Nephron (organoid): ENCODE results near the gene NAV3.
"Not testable (repeated sequence)": the region's sequence is repeated elsewhere in the genome, so short reads cannot be mapped to it uniquely, and the experiment has no call there.

Source experiments
- H3K27ac Mint-ChIP-seq, 3 experiments: 2 replicates each; pipeline ENCODE4 v1.8.0; 2020; ENCODE audit warnings: mixed read lengths in 3 of 3, mild to moderate bottlenecking in 2 of 3, moderate library complexity in 1 of 3
- H3K27me3 Mint-ChIP-seq: 2 replicates; pipeline ENCODE4 v1.8.0; 2021; ENCODE audit warnings: low read depth, mild to moderate bottlenecking, moderate library complexity, mixed read lengths
- H3K36me3 Mint-ChIP-seq: 2 replicates; pipeline ENCODE4 v1.8.0; 2020; ENCODE audit warnings: low read depth, mixed read lengths
- H3K4me1 Mint-ChIP-seq: 2 replicates; pipeline ENCODE4 v1.8.0; 2020; ENCODE audit warnings: mixed read lengths
- H3K4me3 Mint-ChIP-seq, 3 experiments: 2 replicates each; pipeline ENCODE4 v1.8.0; 2020; ENCODE audit warnings: mild to moderate bottlenecking in 3 of 3, mixed read lengths in 3 of 3, moderate library complexity in 2 of 3
- H3K9me3 Mint-ChIP-seq: 2 replicates; pipeline ENCODE4 v1.8.0; 2020; ENCODE audit warnings: mixed read lengths
- TF ChIP-seq, protein P1 (sequence below), 3 experiments: fragments of 200-600 bp; sonication (generic); IDR thresholded peaks; one replicate each; pipeline ENCODE4 v1.5.0; 2021; ENCODE audit warnings: antibody characterized with exemption in 3 of 3; ENCODE audit not compliant: unreplicated experiment in 3 of 3

Gene NAV3

DNA sequence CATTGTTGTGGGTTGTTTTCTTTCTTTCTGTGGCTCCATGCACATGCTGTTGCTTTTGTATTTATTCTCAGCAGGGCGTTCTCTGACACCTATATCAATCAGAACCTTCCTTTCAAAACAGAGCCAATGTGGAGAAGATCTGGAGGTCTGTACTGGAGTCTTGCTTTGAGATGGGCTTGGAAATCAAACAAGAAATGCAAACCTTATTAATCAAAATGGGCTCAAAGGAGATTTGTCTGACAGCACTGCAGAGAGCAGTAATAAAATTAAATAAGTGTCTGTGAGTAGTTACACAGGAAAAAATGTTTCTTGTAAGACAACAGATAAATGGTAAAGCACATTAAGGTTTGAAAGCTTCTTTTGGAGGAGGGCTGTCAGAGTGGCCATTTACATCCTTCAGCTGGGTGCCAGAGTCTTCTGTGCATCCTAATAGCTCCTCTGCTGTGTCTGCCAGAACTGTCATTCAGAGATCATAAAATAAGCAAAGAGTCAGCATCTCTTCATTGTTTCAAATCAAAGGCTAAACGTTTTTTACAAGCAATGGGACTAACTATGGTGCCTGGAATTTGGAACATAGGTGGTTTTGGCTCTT lies 414.3 kb downstream of the NAV3 start:
- Mint-ChIP-seq H3K9me3 (no peaks in the 10 kb centered on the region), H3K4me1 (peaks cover 12% of the 10 kb centered on the region), H3K36me3 (no peaks in the 10 kb centered on the region), H3K27me3 (no peaks in the 10 kb centered on the region), H3K4me3 (no peak overlapping the region), H3K27ac (peak overlapping the region; percentile 33 to 81 (median 60))
- TF ChIP-seq, protein P1, sequence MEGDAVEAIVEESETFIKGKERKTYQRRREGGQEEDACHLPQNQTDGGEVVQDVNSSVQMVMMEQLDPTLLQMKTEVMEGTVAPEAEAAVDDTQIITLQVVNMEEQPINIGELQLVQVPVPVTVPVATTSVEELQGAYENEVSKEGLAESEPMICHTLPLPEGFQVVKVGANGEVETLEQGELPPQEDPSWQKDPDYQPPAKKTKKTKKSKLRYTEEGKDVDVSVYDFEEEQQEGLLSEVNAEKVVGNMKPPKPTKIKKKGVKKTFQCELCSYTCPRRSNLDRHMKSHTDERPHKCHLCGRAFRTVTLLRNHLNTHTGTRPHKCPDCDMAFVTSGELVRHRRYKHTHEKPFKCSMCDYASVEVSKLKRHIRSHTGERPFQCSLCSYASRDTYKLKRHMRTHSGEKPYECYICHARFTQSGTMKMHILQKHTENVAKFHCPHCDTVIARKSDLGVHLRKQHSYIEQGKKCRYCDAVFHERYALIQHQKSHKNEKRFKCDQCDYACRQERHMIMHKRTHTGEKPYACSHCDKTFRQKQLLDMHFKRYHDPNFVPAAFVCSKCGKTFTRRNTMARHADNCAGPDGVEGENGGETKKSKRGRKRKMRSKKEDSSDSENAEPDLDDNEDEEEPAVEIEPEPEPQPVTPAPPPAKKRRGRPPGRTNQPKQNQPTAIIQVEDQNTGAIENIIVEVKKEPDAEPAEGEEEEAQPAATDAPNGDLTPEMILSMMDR (IDR thresholded peaks at IDR 0.05; ENCODE audit: unreplicated experiment in 3 of 3), result no peak

DNA sequence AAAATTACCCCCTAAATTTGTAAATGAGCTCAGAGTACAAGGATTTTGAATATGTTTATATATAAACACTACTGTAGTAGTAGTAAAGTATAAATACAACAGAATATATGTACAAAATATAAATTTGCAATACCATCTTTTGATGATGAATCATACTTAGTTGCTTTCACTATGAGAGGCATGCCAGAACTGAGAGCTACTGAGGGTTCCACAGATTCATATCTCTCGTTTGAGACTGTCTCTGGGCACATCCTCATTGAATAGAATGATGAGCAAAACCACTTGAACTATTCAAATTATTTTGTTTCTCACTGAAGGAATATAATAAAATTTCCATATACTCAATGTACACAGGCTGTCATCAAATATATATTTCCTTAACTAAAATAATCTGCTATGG lies 417.6 kb downstream of the NAV3 start:
- Mint-ChIP-seq H3K27me3 (no peaks in the 10 kb centered on the region), H3K4me1 (peaks cover 9% of the 10 kb centered on the region), H3K4me3 (no peak overlapping the region), H3K36me3 (no peaks in the 10 kb centered on the region), H3K9me3 (peaks cover 2% of the 10 kb centered on the region), H3K27ac (no peak overlapping the region)
- TF ChIP-seq, protein P1 (IDR thresholded peaks at IDR 0.05; ENCODE audit: unreplicated experiment in 3 of 3), result no peak

DNA sequence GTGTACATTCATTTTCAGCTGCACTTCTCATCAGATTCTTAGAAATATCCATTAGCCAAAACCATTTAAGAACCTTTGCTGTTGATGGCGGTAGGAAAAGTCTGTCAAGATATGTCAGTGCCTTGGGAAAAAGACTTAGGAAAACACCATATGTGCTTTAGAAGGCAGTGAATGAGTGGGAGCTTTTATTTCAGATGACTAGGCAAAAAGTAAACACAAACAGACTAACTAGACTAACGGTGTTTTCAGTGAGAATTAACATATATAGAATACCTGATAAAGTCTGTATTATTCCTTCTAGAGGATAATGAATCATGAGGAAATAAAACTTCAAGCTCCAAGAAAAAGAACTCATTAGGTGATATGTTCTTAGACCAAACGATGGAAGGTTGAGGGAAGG lies 418.9 kb downstream of the NAV3 start:
- TF ChIP-seq, protein P1 (IDR thresholded peaks at IDR 0.05; ENCODE audit: unreplicated experiment in 3 of 3), result no peak
- Mint-ChIP-seq H3K27ac (no peak overlapping the region), H3K36me3 (peaks cover 3% of the 10 kb centered on the region), H3K4me3 (no peak overlapping the region), H3K9me3 (peaks cover 11% of the 10 kb centered on the region), H3K4me1 (peaks cover 4% of the 10 kb centered on the region), H3K27me3 (no peaks in the 10 kb centered on the region)

DNA sequence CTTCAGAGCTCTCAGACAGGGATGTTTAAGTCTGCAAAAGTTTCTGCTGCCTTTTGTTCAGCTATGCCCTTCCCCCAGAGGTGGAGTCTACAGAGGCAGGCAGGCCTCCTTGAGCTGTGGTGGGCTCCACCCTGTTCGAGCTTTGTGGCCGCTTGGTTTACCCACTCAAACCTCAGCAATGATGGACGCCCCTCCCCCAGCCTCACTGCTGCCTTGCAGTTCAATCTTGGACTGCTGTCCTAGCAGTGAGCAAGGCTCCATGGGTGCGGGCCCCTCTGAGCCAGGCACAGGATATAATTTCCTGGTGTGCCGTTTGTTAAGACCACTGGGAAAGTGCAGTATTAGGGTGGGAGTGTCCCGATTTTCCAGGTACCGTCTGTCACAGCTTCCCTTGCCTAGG lies 427.0 kb downstream of the NAV3 start:
- not testable (repeated sequence) for H3K27ac Mint-ChIP-seq, H3K36me3 Mint-ChIP-seq, H3K4me3 Mint-ChIP-seq, H3K4me1 Mint-ChIP-seq, H3K27me3 Mint-ChIP-seq
- peaks cover 32% of the 10 kb centered on the region for H3K9me3 Mint-ChIP-seq

DNA sequence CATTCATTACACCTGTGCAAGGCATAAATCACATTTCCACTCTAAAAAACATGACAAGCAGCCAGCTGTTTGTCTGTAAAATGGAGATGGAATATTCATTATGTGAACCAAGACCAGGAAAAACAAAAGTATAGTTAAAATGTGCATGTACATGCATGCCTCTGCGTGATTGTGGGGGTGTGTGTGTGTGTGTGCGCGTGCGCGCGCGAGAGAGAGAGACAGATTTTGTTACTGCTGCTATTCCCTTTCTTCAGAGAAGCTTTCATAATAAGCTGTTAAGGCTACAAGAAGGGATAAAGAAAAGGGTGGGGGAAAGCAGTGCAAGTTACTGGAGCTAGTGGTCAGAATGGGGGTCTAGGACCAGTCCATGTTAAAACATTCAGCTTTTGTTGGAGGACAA lies 430.3 kb downstream of the NAV3 start:
- Mint-ChIP-seq H3K9me3 (peaks cover 12% of the 10 kb centered on the region), H3K27ac (no peak overlapping the region)

DNA sequence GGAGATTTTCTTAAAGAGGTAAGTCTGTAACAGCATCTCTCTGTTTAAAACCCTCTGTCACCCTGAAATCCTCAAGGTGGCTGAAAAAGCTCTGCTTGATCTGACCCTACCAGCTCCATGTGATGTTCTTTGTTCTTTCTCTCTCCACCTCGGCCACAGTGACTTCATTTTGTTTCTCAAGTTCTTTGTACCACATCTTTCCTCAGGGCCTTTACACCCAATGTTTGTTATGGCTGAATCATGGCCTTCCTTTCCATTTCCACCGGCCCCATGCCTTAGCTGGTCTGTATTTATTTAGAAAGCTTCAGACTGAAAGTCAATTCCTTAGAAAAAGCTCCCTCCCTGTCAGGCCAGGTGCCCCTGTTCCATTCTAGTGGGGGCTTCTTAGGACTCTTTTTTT lies 431.2 kb downstream of the NAV3 start:
- Mint-ChIP-seq H3K36me3 (no peaks in the 10 kb centered on the region), H3K4me3 (no peak overlapping the region), H3K27me3 (no peaks in the 10 kb centered on the region), H3K4me1 (peaks cover 4% of the 10 kb centered on the region), H3K9me3 (peaks cover 7% of the 10 kb centered on the region), H3K27ac (no peak overlapping the region)
- TF ChIP-seq, protein P1 (IDR thresholded peaks at IDR 0.05; ENCODE audit: unreplicated experiment in 3 of 3), result no peak

More for the DNA sequence above, 430.3 kb downstream of the NAV3 start:
- Mint-ChIP-seq H3K36me3 (no peaks in the 10 kb centered on the region), H3K27me3 (no peaks in the 10 kb centered on the region), H3K4me3 (no peak overlapping the region), H3K4me1 (peaks cover 4% of the 10 kb centered on the region)
- TF ChIP-seq, protein P1 (IDR thresholded peaks at IDR 0.05; ENCODE audit: unreplicated experiment in 3 of 3), result no peak
